ENCODE results near the gene PI4K2B. TPM values are rescaled to one million over a fixed set of nuclear protein-coding genes. Genes with fewer than 3 reads are reported as not detected.

PI4K2B gene
- total RNA-seq, 1 experiment from 2014 or later, result 10.3 TPM

GRCh38 chr4:25236971-25237370 is 3.1 kb downstream of the PI4K2B start:
- no peak for DNase-seq
- no peak for TF ChIP-seq CTCF (conservative IDR thresholded peaks at IDR 0.05)
- peaks cover 19% of the 10 kb centered on the region for H3K27me3 Mint-ChIP-seq (ENCODE audit: low read depth)
- WGBS (ENCODE audit: extremely low coverage, insufficient read length, low lambda C conversion rate), result no CpG with 5 or more reads among the region's 2 CpGs
- no peak overlapping the region for H3K27ac Mint-ChIP-seq
- Histone ChIP-seq H3T11ph (ENCODE audit: low read length) (no peak overlapping the region), H2AFZ (ENCODE audit: low read length) (no peak overlapping the region), H2BK5ac (ENCODE audit: insufficient read length, low read length) (no peak overlapping the region), H2BK120ac (ENCODE audit: low read depth, low read length, poor library complexity, severe bottlenecking) (no peak overlapping the region), H2BK15ac (ENCODE audit: low read depth, low read length) (no peak overlapping the region), H3K23ac (ENCODE audit: insufficient read length, low read depth, low read length) (no peak overlapping the region), H3K4me1 (ENCODE audit: insufficient read depth, low read length) (no peaks in the 10 kb centered on the region), H3K9ac (ENCODE audit: extremely low read depth, insufficient read length, low read length) (no peak overlapping the region), H3K4ac (ENCODE audit: low read depth, low read length) (no peak overlapping the region), H4K8ac (replicated peaks; ENCODE audit: insufficient read length, low read depth, low read length) (no peak overlapping the region), H2BK12ac (ENCODE audit: insufficient read length, low read depth, low read length) (no peak overlapping the region), H3K18ac (ENCODE audit: insufficient read length, low read depth, low read length) (no peak overlapping the region), H3K27me3 (ENCODE audit: insufficient read depth, low read length) (no peaks in the 10 kb centered on the region), H2AK5ac (ENCODE audit: insufficient read length, low read length) (no peak overlapping the region), H3K14ac (ENCODE audit: insufficient read depth, low read length) (no peak overlapping the region), H3K27ac (ENCODE audit: insufficient read length, low read depth, low read length) (no peak overlapping the region), H4K91ac (ENCODE audit: insufficient read length, low read depth, low read length) (no peak overlapping the region), H3K9me3 (ENCODE audit: control insufficient read depth, low read depth, low read length) (no peaks in the 10 kb centered on the region), H3K23me2 (ENCODE audit: insufficient read length, low read depth, low read length, poor library complexity, severe bottlenecking) (peaks cover 5% of the 10 kb centered on the region), H3K56ac (ENCODE audit: insufficient read length, low read depth, low read length) (no peak overlapping the region), H3K79me2 (ENCODE audit: insufficient read depth, low read length) (no peaks in the 10 kb centered on the region), H4K5ac (ENCODE audit: insufficient read length, low read depth, low read length) (no peak overlapping the region), H4K20me1 (ENCODE audit: control insufficient read depth, insufficient read depth, insufficient read length) (no peaks in the 10 kb centered on the region), H3K4me2 (ENCODE audit: insufficient read depth, insufficient read length, low read length) (no peak overlapping the region), H3K79me1 (ENCODE audit: insufficient read depth, low read depth, low read length, poor library complexity, severe bottlenecking) (no peaks in the 10 kb centered on the region), H2BK20ac (ENCODE audit: low read depth, low read length, poor library complexity, severe bottlenecking) (no peak overlapping the region)
- peaks cover 11 to 16% of the 10 kb centered on the region in 2 experiments for H3K4me1 Mint-ChIP-seq
- peaks cover 17% of the 10 kb centered on the region in 2 experiments for H3K9me3 Mint-ChIP-seq
- H3K4me3 Mint-ChIP-seq, result no peak overlapping the region
- H3K36me3 Mint-ChIP-seq (ENCODE audit: insufficient read depth in 1 of 3, low read depth in 3 of 3), result peaks cover 15 to 33% (median 15%) of the 10 kb centered on the region in 3 experiments

All from H9 (cell line).